GM19452 (cell line): ENCODE measurements around the gene APC2.
"Not testable (repeated sequence)": the region's sequence is repeated elsewhere in the genome, so short reads cannot be mapped to it uniquely, and the experiment has no call there.

ENCODE experiments used
- ATAC-seq: cut with Tn5 transposase; IDR thresholded peaks from one replicate; pipeline ENCODE4 v1.9.1; 2021; ENCODE audit not compliant: unreplicated experiment

Gene APC2

GRCh38 chr19:1412323-1412923 is 37.5 kb upstream of the APC2 start:
- ATAC-seq, result no peak

DNA sequence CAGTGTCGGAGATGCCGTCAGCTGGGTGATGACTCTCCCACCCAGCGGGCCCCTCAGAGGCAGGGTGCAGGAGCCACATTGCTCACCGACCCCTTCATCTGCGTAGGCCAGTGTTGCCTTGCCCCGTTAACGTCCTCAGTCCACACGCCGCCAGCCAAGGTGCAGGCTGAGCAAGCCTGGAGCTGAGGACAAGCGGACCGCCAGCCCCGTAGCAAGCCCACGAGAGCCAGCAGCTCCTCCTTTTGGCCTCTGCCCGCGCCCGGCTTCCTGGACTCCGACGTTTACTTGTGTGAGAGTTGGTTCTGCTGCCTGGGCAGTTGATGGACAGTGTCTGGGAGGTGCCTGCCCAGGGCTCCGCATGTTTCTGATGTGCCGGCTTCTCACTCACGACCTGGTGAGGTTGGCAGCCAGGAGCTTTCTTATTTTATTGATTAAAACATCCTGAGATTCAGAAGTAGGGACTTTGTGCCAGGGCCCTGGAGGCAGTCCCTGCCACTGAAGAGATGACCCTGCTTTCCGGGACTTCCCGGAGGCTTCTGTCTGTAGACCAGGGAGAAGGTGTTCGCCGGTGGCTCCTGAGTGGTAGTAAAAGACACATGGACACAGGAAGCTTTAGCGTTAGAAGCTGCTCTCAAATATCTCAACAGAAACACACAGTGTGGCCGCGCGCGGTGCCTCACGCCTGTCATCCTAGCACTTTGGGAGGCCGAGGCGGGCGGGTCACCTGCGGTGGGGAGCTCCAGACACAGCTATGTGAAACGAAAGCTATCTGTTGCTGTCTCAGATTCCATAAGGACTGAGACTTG is 36.7 kb upstream of the APC2 start:
- ATAC-seq, result no peak

DNA sequence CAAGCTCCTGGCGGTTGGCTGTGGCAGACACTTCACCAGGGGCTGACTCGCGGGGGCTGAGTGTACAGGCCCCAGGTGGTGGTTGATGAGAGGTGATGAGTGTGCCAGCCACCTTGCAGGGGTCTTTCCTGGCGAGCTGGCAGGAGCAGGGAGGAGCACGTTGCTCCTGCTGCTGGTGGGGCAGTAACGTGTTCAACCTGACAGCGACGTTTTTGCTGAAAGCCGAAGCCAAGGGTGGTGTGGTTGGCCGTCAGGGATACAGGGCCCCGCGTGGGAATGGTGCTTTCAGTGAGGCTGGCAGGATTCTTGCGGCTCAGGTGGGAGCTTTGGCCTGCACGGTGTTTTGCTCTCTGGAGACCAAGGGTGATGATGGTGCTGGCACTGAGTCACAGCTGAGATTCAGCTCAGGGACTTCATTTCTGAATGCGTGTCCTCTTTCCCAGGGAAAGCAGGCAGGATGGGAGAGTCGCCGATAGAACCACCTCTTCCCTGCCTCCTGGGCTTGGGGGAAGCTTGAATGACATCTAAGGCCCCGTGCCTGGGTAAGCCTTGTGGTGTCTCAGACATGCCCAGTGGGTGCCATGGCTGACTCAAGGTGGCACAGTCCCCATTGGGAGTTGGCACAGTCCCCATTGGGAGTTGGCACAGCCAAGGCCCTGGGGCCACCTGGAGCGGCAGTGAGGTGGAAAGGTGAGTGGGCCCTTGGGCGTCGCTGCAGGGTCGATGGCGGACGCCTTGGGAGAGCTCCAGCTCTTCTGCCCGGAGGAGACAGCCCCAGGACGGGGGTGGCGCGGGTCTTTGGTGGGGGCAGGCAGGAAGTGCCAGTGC is 33.7 kb upstream of the APC2 start:
- no peak for ATAC-seq

DNA sequence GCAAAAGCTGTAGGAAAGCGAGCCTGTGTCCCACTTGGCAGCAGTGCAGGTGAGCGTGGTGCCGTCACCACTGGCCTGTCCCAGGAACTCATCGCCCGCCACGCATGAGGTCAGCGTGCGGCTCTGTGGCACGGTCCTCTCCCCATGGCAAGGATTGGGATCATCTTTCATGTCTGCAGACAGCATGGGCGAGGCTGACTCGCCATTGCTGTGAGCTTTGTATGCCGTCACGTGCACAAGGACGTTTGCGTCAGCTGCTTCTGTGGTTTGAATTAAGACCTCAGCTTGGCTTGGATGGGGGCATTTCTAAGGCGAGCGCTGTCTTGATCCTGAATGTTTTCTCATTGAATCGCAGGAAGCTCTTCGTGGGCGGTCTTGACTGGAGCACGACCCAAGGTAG is 32.8 kb upstream of the APC2 start:
- no peak for ATAC-seq

DNA sequence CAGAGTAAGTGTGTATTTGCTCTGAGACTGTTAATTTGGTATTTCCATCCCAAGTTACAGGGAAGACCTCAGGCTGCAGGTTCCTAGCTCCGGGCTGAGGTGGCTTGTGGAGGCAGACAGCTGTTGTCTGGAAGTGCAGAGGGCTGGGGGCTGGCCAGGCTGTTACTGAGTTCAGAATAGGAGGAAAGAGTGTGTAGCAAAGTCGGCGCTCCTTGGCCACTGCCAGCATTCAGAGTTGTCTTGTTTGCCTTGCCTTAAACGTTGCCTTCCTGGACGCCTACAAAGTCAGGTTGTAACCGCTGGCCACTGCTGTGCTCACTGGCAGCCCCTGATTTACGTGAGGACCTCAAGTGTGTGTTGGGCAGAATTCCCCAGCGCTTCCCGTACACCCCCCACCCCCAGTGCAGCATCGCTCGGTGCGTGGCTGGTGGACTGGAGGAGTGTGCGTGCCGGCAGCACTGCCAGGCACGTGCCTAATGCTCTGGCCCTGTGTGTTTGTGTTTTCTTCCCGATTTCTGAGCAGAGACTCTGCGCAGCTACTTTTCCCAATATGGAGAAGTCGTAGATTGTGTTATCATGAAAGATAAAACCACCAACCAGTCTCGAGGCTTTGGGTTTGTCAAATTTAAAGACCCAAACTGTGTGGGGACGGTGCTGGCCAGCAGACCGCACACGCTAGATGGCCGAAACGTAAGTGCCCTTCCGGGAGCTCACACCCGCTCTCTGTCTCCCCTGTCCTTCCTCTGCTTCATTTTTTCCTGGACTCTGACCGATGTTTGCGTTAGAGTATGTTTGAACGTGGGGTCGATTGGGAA is 32.0 kb upstream of the APC2 start:
- ATAC-seq, result no peak

DNA sequence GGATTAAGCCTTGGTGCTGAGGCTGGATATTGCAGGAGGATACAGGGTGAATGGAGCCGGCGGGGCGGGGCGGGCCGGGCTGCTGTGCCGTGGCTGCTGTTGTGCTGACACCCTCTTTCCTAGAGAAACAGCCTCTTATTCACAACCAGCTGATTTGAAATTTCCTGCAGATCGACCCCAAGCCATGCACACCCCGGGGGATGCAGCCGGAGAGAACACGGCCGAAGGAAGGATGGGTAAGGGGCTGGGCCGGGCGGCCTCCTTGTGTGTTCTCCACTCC is 31.5 kb upstream of the APC2 start:
- no peak for ATAC-seq

DNA sequence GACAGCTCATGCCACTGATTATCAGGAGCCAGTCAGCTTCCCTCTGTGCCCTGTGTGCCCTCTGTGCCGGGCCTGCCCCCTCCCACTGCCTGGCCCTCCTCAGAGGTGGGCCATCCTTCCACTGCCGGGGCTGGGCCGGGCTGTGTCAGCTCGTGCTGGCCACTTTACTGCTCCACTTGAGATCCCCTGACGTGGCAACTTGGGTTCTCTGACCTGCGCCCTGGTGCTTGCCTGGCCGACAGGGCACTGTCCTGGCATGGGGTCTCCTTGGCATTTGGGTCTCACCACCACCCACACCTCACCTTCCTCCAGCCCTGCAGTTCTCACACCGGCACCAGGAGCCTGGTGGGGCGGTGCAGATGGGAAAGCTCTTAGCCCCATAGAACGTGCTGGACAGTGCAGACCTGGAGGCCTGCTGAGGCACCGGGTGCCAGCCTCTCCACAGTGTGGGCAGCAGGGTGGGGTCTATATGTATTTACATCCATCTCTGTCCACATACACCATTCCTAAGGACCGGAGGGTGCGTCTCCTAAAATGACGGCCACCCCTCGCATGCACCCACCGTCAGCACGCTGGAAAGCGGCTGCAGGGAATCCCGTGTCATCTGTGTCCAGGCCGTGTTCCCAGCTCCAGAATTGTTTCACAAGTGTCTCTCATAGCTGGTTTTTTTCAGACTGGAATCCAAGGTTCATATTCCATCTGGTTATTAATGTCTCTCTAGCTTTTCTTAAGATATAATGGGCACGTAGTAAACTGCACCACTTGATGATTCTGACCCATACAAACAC is 30.8 kb upstream of the APC2 start:
- ATAC-seq, result no peak

DNA sequence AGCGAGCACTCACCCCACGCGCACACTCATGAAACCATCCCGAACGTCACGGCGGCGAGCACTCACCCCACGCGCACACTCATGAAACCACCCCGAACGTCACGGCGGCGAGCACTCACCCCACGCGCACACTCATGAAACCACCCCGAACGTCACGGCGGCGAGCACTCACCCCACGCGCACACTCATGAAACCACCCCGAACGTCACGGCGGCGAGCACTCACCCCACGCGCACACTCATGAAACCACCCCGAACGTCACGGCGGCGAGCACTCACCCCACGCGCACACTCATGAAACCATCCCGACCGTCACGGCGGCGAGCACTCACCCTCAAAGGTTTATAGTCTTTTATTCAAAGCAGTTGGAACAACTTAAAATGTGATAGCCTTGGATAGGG is 29.8 kb upstream of the APC2 start:
- not testable (repeated sequence) for ATAC-seq

- no peak for ATAC-seq
Measured at GRCh38 chr19:1420590-1420989, 29.3 kb upstream of the APC2 start.

DNA sequence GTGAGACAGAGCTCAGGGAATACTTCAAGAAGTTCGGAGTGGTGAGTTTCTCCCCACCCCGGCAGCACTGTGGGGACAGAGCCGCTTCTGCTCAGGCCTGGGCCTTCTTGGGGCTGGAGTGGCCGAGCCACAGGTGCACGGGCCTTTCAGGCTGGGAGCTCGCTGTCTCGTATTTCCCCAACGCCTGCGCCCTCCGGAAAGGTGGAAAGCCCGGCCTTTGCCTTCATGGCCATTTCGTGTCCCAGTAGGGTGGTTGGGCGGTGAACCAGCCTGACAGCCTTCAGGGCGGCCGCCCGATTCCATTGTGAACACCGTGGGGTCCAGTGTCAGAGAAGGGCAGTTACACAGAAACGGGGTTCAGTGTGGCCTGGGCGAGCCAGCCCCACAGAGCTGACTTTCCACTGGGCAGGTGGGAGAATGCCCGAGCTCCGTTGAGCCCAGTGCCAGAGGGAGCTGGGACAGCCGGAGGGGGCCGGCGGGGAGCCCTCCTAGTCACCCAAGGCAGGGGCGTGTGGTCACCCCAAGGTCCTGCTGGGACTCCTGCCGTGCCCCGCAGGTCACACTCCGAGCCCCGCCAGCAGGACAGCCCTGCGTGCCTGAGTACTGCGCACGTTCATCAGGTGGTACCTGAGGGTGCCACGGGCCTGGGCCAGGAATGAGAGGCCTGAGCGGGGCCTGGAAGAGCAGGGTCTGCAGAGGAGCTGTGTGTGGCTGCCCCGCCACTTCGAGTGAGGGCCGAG is 28.5 kb upstream of the APC2 start:
- no peak for ATAC-seq

- ATAC-seq, result no peak
Measured at GRCh38 chr19:1421958-1422305, 28.0 kb upstream of the APC2 start.

GRCh38 chr19:1422360-1422759 is 27.6 kb upstream of the APC2 start:
- no peak for ATAC-seq

- no peak for ATAC-seq
Measured at GRCh38 chr19:1422943-1423342, 27.0 kb upstream of the APC2 start.

- no peak for ATAC-seq
Measured at GRCh38 chr19:1423436-1424191, 26.3 kb upstream of the APC2 start.

DNA sequence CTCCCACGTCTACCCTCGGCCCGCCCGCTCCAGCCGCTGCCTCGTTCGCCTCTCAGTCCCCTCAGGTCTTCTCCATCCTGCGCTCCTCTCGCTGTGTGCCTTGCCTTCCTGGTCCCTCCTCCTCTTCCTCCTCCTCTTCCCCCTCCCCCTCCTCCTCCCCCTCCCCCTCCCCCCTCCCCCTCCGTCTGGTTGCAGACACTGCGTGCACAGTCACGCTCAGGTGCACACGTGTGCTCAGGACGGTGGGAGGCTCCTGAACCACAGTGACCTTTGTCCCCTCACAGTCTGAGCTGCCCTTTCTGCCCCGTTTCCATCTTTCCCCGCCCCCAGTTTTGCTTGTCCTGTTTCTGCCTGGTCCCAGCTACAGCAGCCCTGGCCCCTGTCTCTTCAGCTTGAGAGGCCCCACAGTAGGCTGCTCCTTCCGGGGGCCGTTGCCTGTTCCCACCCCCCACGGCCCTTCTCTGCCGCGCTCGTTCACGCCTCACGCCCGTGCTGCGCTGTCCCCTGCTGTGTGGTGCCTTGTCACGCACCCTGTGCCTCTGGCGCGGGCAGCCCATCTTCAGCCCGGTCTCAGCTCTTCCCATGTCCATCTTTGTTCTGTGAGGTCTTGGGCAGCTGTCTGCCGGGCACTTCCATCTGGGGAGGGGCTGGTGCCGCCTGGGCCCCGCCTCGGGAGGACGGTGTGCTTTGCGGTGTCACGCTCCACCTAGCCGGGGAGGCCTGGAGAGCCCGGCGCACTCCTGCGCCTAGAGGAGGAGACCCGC is 25.5 kb upstream of the APC2 start:
- ATAC-seq, result no peak

DNA sequence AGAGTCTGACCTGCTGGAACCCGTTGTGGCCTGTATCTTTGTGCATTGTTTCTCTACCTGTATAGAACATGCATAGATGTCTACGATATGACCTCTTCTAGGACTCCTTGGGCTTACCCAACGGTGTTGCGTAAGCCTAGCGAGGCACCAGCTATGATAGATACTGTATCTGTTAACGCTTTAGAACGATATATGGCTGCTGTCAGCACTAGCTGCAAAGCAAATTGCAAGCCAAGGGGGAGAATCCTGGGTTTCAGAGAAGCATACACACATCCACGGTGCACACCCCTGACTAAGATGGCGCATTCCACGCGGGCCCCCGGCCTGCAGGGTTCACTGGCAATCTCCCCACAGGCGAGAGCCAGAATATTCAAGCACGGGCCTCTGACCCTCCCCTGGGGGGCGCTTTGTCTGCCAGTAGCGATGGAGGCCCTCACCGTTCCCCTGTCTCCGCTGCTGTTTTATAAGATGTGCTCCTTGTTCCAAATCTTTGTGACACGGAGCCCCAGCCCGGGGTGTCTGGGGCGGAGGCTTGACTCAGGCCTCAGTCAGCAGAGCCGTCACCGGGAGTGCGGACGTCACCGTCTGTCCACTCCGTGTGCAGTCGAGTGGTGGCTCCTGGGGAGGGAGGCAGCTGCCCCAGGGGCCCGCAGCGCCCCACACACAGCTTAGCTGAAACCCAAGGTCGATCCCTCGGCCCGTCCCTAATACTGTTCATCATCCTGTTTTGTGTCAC is 24.7 kb upstream of the APC2 start:
- ATAC-seq, result no peak

GRCh38 chr19:1425902-1426301 is 24.0 kb upstream of the APC2 start:
- no peak for ATAC-seq

- ATAC-seq, result no peak
Measured at GRCh38 chr19:1426736-1427135, 23.2 kb upstream of the APC2 start.
